ENCODE measurements around the gene SNAP91.

DNA sequence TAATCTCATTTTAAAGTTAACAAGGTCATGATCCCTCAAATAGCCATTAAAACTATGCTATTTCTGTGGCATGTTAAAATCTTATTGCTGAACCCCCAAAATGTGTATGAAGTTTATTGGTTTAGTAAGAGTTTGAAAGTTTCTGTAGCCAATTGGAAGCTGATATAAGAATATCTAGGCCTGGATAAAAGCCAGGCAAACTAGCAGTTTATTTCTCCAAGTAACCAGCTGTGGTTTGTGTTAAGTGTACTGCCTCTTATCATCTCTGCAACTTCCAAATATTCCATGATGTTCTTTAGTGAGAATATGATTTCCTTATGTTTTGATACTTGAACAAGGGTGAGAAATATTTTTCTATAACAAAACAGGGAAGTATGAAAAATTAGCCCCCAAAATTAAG is 119.8 kb downstream of the SNAP91 start:
- TF ChIP-seq, protein P1, sequence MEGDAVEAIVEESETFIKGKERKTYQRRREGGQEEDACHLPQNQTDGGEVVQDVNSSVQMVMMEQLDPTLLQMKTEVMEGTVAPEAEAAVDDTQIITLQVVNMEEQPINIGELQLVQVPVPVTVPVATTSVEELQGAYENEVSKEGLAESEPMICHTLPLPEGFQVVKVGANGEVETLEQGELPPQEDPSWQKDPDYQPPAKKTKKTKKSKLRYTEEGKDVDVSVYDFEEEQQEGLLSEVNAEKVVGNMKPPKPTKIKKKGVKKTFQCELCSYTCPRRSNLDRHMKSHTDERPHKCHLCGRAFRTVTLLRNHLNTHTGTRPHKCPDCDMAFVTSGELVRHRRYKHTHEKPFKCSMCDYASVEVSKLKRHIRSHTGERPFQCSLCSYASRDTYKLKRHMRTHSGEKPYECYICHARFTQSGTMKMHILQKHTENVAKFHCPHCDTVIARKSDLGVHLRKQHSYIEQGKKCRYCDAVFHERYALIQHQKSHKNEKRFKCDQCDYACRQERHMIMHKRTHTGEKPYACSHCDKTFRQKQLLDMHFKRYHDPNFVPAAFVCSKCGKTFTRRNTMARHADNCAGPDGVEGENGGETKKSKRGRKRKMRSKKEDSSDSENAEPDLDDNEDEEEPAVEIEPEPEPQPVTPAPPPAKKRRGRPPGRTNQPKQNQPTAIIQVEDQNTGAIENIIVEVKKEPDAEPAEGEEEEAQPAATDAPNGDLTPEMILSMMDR (IDR thresholded peaks at IDR 0.05), result no peak
- no peak for TF ChIP-seq ZFX (IDR thresholded peaks at IDR 0.05; ENCODE audit: borderline replicate concordance)
